ENCODE measurements around the gene PDXK.

- TF ChIP-seq CTCF (conservative IDR thresholded peaks at IDR 0.05) (no peak), EZH2 (IDR thresholded peaks at IDR 0.05; ENCODE audit: low read depth) (no peak)
These were observed 31.1 kb upstream of the PDXK start for GRCh38 chr21:43687566-43688399.

Data from PC-9 (cell line).